ENCODE measurements around the gene SYNM.
A peak's percentile ranks its signal among the peaks of the same experiment; 100 is the strongest.

Gene SYNM

DNA sequence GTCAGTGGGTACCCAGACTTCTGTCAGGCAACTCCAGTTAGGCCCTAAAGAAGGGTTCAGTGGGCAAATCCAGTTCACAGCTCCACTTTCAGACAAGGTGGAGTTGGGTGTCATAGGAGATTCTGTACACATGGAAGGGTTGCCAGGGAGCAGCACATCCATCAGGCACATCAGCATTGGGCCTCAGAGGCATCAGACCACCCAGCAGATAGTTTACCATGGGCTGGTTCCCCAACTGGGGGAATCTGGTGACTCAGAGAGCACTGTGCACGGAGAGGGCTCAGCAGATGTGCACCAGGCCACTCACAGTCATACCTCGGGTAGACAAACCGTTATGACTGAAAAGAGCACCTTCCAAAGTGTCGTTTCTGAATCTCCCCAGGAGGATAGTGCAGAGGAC lies 27.2 kb downstream of the SYNM start:
- TF ChIP-seq, protein P1, sequence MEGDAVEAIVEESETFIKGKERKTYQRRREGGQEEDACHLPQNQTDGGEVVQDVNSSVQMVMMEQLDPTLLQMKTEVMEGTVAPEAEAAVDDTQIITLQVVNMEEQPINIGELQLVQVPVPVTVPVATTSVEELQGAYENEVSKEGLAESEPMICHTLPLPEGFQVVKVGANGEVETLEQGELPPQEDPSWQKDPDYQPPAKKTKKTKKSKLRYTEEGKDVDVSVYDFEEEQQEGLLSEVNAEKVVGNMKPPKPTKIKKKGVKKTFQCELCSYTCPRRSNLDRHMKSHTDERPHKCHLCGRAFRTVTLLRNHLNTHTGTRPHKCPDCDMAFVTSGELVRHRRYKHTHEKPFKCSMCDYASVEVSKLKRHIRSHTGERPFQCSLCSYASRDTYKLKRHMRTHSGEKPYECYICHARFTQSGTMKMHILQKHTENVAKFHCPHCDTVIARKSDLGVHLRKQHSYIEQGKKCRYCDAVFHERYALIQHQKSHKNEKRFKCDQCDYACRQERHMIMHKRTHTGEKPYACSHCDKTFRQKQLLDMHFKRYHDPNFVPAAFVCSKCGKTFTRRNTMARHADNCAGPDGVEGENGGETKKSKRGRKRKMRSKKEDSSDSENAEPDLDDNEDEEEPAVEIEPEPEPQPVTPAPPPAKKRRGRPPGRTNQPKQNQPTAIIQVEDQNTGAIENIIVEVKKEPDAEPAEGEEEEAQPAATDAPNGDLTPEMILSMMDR (IDR thresholded peaks at IDR 0.05; ENCODE audit: control extremely low read depth, extremely low read depth, low read depth, missing control alignments) = no peak
- ChIA-PET POLR2A (no interaction called here), CTCF (interaction anchor here (1.5 kb wide), 1 partner anchor 34 kb away, joined by 3 read pairs; no protein-coding TSS in a partner anchor)
- no peak for DNase-seq (ENCODE audit: extremely low spot score)

DNA sequence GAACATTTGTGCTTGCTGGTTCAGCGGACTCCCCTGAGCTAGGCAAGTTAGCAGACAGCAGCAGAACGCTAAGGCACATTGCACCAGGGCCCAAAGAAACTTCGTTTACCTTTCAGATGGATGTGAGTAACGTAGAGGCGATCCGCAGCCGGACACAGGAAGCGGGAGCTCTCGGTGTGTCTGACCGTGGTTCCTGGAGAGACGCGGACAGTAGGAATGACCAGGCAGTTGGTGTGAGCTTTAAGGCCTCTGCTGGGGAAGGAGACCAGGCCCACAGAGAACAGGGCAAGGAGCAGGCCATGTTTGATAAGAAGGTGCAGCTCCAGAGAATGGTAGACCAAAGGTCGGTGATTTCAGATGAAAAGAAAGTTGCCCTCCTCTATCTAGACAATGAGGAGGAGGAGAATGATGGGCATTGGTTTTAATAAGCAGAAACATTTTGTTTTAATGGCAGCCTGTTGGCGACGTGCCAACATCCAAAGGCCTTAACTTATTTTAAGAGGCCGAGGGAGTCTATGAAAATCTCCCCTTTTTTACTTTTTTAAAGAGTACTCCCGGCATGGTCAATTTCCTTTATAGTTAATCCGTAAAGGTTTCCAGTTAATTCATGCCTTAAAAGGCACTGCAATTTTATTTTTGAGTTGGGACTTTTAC lies 27.9 kb downstream of the SYNM start:
- DNase-seq (ENCODE audit: extremely low spot score) = no peak
- TF ChIP-seq, protein P1 (IDR thresholded peaks at IDR 0.05; ENCODE audit: control extremely low read depth, extremely low read depth, low read depth, missing control alignments) = no peak
- ChIA-PET CTCF (interaction anchor here (0.9 to 1.5 kb wide), 2 partner anchors 28 to 34 kb away, joined by 3 read pairs; partner anchors contain the start of gene SYNM), POLR2A (no interaction called here)

DNA sequence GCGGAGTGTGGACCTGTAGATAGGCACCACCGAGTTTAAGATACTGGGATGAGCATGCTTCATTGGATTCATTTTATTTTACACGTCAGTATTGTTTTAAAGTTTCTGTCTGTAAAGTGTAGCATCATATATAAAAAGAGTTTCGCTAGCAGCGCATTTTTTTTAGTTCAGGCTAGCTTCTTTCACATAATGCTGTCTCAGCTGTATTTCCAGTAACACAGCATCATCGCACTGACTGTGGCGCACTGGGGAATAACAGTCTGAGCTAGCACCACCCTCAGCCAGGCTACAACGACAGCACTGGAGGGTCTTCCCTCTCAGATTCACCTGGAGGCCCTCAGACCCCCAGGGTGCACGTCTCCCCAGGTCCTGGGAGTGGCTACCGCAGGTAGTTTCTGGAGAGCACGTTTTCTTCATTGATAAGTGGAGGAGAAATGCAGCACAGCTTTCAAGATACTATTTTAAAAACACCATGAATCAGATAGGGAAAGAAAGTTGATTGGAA lies 29.5 kb downstream of the SYNM start:
- DNase-seq (ENCODE audit: extremely low spot score) = no peak
- ChIA-PET POLR2A (no interaction called here), CTCF (interaction anchor here (0.8 to 1.9 kb wide), 5 partner anchors 9 to 79 kb away, joined by 3 to 6 read pairs (median 3); no protein-coding TSS in a partner anchor)

DNA sequence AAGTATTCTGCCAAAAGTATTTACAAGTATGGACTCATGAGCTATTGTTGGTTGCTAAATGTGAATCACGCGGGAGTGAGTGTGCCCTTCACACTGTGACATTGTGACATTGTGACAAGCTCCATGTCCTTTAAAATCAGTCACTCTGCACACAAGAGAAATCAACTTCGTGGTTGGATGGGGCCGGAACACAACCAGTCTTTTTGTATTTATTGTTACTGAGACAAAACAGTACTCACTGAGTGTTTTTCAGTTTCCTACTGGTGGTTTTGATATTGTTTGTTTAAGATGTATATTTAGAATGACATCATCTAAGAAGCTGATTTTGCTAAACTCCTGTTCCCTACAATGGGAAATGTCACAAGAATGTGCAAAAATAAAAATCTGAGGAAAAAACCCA lies 30.3 kb downstream of the SYNM start:
- DNase-seq (ENCODE audit: extremely low spot score) = peak; percentile 35
- ChIA-PET CTCF (interaction anchor here (1.0 to 2.0 kb wide), 7 partner anchors 9 to 78 kb away, joined by 3 to 7 read pairs (median 4); partner anchors contain the start of gene SYNM), POLR2A (interaction anchor here (1.1 kb wide), 1 partner anchor 30 kb away, joined by 5 read pairs; no protein-coding TSS in a partner anchor)
- TF ChIP-seq, protein P1 (IDR thresholded peaks at IDR 0.05; ENCODE audit: control extremely low read depth, extremely low read depth, low read depth, missing control alignments) = no peak

More for the DNA sequence above, 29.5 kb downstream of the SYNM start:
- TF ChIP-seq, protein P1 (IDR thresholded peaks at IDR 0.05; ENCODE audit: control extremely low read depth, extremely low read depth, low read depth, missing control alignments) = no peak

DNA sequence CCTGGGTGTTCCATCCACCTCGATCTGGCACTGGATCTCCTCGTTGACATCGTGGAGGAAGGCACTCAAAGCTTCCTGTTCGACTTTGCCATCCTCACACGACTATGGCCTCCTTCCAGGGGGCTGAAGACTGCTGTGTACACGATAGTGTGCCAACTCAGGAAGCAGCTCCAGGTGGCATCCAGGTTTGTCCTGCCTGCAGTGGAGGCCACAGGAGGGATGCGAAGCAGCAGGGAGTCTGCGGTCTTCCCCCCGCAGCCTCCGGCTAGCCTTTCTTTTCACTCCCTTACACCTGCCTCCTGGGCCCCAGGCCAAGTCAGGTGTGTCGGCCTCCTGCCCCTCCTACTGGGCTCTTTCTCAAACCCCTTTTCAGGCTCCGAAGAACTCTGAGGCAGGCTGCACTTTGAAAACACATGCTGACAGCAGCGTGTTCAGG lies 32.2 kb downstream of the SYNM start:
- no peak for DNase-seq (ENCODE audit: extremely low spot score)
- CTCF ChIA-PET = interaction anchor here (2.0 kb wide), 1 partner anchor 32 kb away, joined by 7 read pairs; the partner anchor contains the start of gene SYNM
- TF ChIP-seq, protein P1 (IDR thresholded peaks at IDR 0.05; ENCODE audit: control extremely low read depth, extremely low read depth, low read depth, missing control alignments) = no peak
- POLR2A ChIA-PET = no interaction called here

DNA sequence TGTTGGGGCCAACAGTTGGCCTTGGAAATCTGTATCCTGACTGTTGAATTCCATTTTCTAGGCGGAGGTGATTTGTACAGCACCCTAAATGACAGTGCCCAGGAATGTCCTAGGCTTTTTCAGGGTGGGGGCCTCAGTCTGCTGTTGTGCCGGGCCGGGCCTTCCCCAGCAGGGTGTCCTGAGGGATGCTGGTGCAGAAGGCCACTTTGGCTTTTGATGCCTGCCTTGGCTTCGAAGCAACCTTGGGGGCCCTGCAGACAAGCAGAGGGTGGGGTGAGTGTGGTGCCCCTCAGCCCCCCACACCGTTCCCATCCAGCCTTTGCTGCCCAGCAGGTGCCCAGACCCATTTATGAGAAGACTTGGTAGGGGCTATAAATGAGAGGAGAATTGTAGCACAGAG lies 33.0 kb downstream of the SYNM start:
- TF ChIP-seq, protein P1 (IDR thresholded peaks at IDR 0.05; ENCODE audit: control extremely low read depth, extremely low read depth, low read depth, missing control alignments) = no peak
- POLR2A ChIA-PET = no interaction called here
- no peak for DNase-seq (ENCODE audit: extremely low spot score)
- CTCF ChIA-PET = no interaction called here
